ENCODE data around the gene CLDN4. TPM values are rescaled to one million over a fixed set of nuclear protein-coding genes. Genes with fewer than 3 reads are reported as not detected.

CLDN4 gene
- total RNA-seq, 1 experiment from 2014 or later: 283 TPM

GRCh38 chr7:73810998-73811360, 19.8 kb upstream of the CLDN4 start:
- intact Hi-C loops (cut with micrococcal nuclease; ENCODE audit: unreplicated experiment): no loop called here
- BruUV-seq (replicated peaks): no TSS peak
- H3K4me3 Mint-ChIP-seq (ENCODE audit: low read depth, unreplicated experiment): no peak overlapping the region
- H3K27ac Mint-ChIP-seq (ENCODE audit: unreplicated experiment): no peak overlapping the region
- CTCF ChIA-PET: no interaction called here
- no peak for DNase-seq
- TF ChIP-seq CTCF (IDR thresholded peaks at IDR 0.05; ENCODE audit: unreplicated experiment): no peak
- H3K9me3 Mint-ChIP-seq (ENCODE audit: low read depth, unreplicated experiment): no peaks in the 10 kb centered on the region
- no peaks in the 10 kb centered on the region for H3K27me3 Mint-ChIP-seq (ENCODE audit: unreplicated experiment)
- peaks cover 7% of the 10 kb centered on the region for H3K4me1 Mint-ChIP-seq (ENCODE audit: low read depth, unreplicated experiment)
- peaks cover 10% of the 10 kb centered on the region for H3K36me3 Mint-ChIP-seq (ENCODE audit: insufficient read depth, unreplicated experiment)

- BruUV-seq (replicated peaks): no TSS peak
- CTCF ChIA-PET: interaction anchor here (1.0 kb wide), 1 partner anchor 10 kb away, joined by 5 read pairs; no protein-coding TSS in a partner anchor
- Mint-ChIP-seq H3K4me1 (ENCODE audit: low read depth, unreplicated experiment) (peaks cover 7% of the 10 kb centered on the region), H3K27me3 (ENCODE audit: unreplicated experiment) (no peaks in the 10 kb centered on the region), H3K36me3 (ENCODE audit: insufficient read depth, unreplicated experiment) (peaks cover 10% of the 10 kb centered on the region), H3K9me3 (ENCODE audit: low read depth, unreplicated experiment) (no peaks in the 10 kb centered on the region), H3K27ac (ENCODE audit: unreplicated experiment) (no peak overlapping the region), H3K4me3 (ENCODE audit: low read depth, unreplicated experiment) (no peak overlapping the region)
- peak; percentile 39 for TF ChIP-seq CTCF (IDR thresholded peaks at IDR 0.05; ENCODE audit: unreplicated experiment)
- intact Hi-C loops (cut with micrococcal nuclease; ENCODE audit: unreplicated experiment): no loop called here
- peak; percentile 65 for DNase-seq
These were observed 19.0 kb upstream of the CLDN4 start for GRCh38 chr7:73811760-73812168.

GRCh38 chr7:73812996-73813395, 17.8 kb upstream of the CLDN4 start:
- no peaks in the 10 kb centered on the region for H3K27me3 Mint-ChIP-seq (ENCODE audit: unreplicated experiment)
- intact Hi-C loops (cut with micrococcal nuclease; ENCODE audit: unreplicated experiment): no loop called here
- BruUV-seq (replicated peaks): no TSS peak
- peaks cover 7% of the 10 kb centered on the region for H3K4me1 Mint-ChIP-seq (ENCODE audit: low read depth, unreplicated experiment)
- no peak for TF ChIP-seq CTCF (IDR thresholded peaks at IDR 0.05; ENCODE audit: unreplicated experiment)
- no peak for DNase-seq
- peaks cover 10% of the 10 kb centered on the region for H3K36me3 Mint-ChIP-seq (ENCODE audit: insufficient read depth, unreplicated experiment)
- no peak overlapping the region for H3K4me3 Mint-ChIP-seq (ENCODE audit: low read depth, unreplicated experiment)
- CTCF ChIA-PET: no interaction called here
- no peaks in the 10 kb centered on the region for H3K9me3 Mint-ChIP-seq (ENCODE audit: low read depth, unreplicated experiment)
- no peak overlapping the region for H3K27ac Mint-ChIP-seq (ENCODE audit: unreplicated experiment)

GRCh38 chr7:73815436-73815835, 15.4 kb upstream of the CLDN4 start:
- Mint-ChIP-seq H3K4me1 (ENCODE audit: low read depth, unreplicated experiment) (no peaks in the 10 kb centered on the region), H3K27ac (ENCODE audit: unreplicated experiment) (no peak overlapping the region), H3K36me3 (ENCODE audit: insufficient read depth, unreplicated experiment) (peaks cover 4% of the 10 kb centered on the region), H3K27me3 (ENCODE audit: unreplicated experiment) (no peaks in the 10 kb centered on the region), H3K4me3 (ENCODE audit: low read depth, unreplicated experiment) (no peak overlapping the region), H3K9me3 (ENCODE audit: low read depth, unreplicated experiment) (no peaks in the 10 kb centered on the region)
- intact Hi-C loops (cut with micrococcal nuclease; ENCODE audit: unreplicated experiment): no loop called here
- CTCF ChIA-PET: interaction anchor here (0.9 kb wide), 1 partner anchor 183 kb away, joined by 5 read pairs; no protein-coding TSS in a partner anchor
- no peak for TF ChIP-seq CTCF (IDR thresholded peaks at IDR 0.05; ENCODE audit: unreplicated experiment)
- no TSS peak for BruUV-seq (replicated peaks)
- DNase-seq: no peak
